HG03095 (cell line): ENCODE measurements around the gene IGFBP3.
"Not testable (repeated sequence)": the region's sequence is repeated elsewhere in the genome, so short reads cannot be mapped to it uniquely, and the experiment has no call there.

Experiments
- ATAC-seq: cut with Tn5 transposase; IDR thresholded peaks from one replicate; pipeline ENCODE4 v1.9.1; 2021; ENCODE audit warnings: moderate library complexity; ENCODE audit not compliant: unreplicated experiment

Gene IGFBP3, protein sequence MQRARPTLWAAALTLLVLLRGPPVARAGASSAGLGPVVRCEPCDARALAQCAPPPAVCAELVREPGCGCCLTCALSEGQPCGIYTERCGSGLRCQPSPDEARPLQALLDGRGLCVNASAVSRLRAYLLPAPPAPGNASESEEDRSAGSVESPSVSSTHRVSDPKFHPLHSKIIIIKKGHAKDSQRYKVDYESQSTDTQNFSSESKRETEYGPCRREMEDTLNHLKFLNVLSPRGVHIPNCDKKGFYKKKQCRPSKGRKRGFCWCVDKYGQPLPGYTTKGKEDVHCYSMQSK

DNA sequence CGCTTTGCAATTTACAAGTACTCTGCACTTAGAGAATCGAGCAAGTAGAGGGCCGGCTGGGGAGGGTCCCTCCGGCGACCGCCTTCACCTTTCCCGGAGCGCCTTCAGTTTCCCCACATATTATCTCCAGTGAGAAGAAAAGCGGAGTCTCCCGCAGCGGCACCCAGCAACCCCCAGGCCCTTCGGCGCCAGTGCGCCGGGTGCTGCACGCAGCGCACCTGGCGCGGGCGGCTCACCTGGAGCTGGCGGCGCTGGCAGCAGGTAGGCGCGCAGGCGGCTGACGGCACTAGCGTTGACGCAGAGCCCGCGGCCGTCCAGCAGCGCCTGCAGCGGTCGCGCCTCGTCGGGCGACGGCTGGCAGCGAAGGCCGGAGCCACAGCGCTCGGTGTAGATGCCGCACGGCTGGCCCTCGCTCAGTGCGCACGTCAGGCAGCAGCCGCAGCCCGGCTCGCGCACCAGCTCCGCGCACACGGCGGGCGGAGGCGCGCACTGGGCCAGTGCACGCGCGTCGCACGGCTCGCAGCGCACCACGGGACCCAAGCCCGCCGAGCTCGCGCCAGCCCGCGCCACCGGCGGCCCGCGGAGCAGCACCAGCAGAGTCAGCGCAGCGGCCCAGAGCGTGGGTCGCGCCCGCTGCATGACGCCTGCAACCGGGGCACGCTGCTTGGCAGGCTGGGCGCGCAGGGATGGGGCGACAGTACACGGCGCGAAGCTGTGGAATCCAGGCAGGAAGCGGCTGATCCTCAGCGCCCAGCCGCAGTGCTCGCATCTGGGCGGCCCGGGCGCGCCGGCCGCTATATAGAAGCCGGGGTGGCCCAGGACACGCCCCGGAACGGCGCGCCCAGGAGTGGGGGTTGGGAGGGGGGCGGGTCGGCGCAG lies at the start of gene IGFBP3:
IGFBP3 (minus strand) TSS at position 771 of the 879 bp plus-strand sequence; CDS start at position 639, 132 bp downstream.
- no peak for ATAC-seq

DNA sequence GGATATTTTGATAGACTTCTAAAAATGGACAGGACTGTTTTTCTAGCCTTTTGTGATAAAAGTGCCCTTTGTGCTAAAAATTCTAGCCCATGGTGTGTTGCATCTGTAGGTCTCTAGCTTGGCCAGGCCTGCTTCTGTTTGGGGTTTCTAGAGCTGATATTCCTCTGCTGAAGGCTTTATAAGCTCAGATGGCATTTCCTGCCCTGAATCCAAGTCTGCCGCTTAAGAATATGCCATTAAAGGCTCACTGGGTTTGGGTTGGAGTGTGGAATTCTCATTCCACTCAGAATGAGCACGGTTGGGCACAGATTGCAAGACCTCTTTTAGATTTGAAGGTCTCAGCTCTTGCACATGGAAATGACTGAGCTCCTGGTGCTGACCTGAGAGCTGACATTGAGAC lies 49.4 kb upstream of the IGFBP3 start:
- ATAC-seq: no peak

DNA sequence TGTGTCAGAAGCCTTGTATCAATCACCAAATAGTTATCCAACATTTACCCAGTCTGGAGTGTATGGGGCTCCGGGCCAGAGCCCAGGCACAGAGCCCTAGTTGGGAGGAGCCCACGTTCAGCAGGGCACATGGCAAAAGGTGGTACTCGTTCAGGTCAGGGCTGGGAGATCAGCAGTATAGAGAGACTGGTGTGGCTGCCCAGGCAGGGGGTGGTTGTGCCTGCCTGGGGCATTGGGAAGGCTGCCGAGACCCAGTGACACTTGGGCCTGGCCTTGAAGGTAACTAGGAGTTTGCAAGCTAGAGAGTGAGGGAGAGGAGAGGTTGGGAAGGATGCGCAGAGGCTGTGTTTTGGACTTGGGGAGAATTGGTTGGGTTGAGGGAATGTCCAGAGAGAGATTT lies 48.9 kb upstream of the IGFBP3 start:
- no peak for ATAC-seq

- no peak for ATAC-seq
Observed at GRCh38 chr7:45968856-45969541, 47.9 kb upstream of the IGFBP3 start.

GRCh38 chr7:45968312-45968711 lies 47.2 kb upstream of the IGFBP3 start:
- no peak for ATAC-seq

DNA sequence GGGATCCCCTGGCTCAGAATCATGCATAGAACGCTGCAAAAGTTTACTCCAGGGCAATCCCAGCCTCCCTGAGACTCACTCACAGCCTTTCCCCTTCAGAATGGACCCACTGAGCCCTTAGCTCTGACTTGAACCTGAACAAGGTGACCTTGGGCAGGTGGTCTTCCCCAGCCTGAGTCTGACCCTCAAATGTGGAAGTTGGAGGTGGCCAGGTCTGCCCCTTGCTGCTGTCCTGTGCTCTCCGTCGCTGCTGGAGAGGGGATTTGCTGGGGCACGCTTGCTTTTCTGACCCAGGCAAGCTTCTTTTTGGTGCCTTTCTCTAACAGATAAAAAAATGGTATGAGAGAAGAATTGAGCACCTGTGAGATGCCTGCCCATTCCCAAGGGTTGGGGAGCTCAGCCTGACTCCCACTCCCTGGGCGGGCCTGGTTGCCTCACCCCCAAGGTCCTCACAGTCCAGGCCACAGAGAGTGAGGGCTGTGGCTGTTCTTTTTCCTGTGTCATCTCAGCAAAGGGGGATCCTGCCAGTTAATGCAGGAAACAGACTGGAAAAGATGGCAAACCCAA lies 46.6 kb upstream of the IGFBP3 start:
- no peak for ATAC-seq

GRCh38 chr7:45962861-45963260 lies 41.8 kb upstream of the IGFBP3 start:
- ATAC-seq: no peak

GRCh38 chr7:45957721-45958120 lies 36.6 kb upstream of the IGFBP3 start:
- ATAC-seq: no peak

GRCh38 chr7:45955286-45955685 lies 34.2 kb upstream of the IGFBP3 start:
- no peak for ATAC-seq

- not testable (repeated sequence) for ATAC-seq
Observed at GRCh38 chr7:45953055-45953454, 32.0 kb upstream of the IGFBP3 start.

DNA sequence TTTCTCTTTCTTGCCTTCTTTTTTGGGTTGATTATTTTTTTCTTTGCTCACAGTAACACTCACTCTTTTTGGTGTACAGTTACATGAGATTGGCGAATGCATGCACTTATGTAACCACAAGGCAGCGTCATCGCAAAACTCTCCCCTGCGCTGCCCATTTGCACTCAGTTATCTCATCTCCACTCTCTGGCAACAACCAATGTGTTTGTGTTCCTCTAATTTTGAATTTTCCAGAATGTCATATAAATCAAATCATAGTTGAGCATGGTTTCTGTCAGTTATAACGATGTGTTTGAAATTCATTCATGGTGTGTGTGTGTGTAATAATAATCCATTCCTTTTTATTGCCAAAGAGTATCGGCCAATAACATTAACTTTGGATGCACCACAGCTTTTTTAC lies 23.0 kb upstream of the IGFBP3 start:
- ATAC-seq: no peak

- no peak for ATAC-seq
Observed at GRCh38 chr7:45940939-45941338, 19.9 kb upstream of the IGFBP3 start.

GRCh38 chr7:45940237-45940781 lies 19.2 kb upstream of the IGFBP3 start:
- ATAC-seq: not testable (repeated sequence)

- ATAC-seq: no peak
Observed at GRCh38 chr7:45939574-45939973, 18.5 kb upstream of the IGFBP3 start.

DNA sequence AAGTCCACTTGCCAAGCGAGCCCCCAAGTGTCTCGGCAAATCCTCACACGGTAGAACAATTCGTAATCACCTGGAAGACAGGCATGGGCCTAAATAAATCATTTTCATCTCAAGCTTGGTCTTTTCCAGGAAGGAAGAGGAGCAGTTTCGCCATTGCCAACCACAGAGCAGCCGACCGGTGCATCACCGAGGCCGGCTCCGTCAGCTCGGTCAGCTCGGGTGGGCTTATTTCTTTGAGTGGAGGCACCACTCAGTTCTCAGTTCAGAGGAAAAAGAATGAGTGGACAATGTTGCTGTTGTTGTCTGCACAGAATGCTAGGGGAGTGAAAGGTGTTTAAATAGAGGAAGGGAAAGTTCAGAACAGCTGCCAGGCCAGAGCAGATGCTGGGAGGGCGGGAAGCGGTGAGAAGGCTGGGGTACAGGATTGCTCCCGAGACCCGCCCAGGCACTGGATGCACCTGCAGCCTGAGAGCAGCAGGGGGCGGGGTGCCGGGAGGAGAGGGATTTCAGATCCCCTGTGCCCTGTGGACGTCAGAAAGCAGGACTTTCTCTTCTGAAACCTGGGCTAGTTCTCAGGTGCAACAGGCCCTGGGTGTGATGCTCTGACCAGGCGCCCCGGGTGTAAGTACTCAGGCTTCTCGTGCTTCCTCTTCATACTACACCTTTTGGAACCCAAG lies 17.7 kb upstream of the IGFBP3 start:
- no peak for ATAC-seq

- no peak for ATAC-seq
Observed at GRCh38 chr7:45937862-45938261, 16.8 kb upstream of the IGFBP3 start.

GRCh38 chr7:45937301-45937700 lies 16.2 kb upstream of the IGFBP3 start:
- no peak for ATAC-seq

GRCh38 chr7:45930967-45931366 lies 9.9 kb upstream of the IGFBP3 start:
- no peak for ATAC-seq

- ATAC-seq: no peak
Observed at GRCh38 chr7:45927721-45928120, 6.6 kb upstream of the IGFBP3 start.

GRCh38 chr7:45924283-45924682 lies 3.2 kb upstream of the IGFBP3 start:
- ATAC-seq: no peak
